GM19438 (cell line): Measurements from ENCODE around the gene CMAS.

Source experiments
- ATAC-seq: cut with Tn5 transposase; IDR thresholded peaks from one replicate; pipeline ENCODE4 v1.9.1; 2021; ENCODE audit warnings: low read depth; ENCODE audit not compliant: unreplicated experiment

CMAS gene

DNA sequence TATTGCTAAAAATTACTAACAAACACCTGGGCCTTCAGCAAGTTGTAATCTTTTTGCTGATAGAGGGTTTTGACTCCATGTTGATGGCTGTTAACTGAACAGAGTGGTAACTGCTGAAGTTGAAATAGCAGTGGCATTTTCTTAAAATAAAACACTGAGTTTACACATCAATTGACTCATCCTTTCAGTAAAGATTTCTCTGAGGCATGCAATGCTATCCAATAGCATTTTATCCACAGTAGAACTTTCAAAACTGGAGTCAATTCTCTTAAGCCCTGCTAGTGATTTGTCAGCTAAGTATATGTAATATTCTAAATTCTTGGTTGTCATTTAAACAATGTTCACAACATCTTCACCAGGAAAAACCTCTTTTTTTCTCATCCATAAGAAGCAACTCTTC, 59.5 kb downstream of the CMAS start:
- no peak for ATAC-seq

- ATAC-seq: no peak
Measured at GRCh38 chr12:22110176-22110575, 64.2 kb downstream of the CMAS start.
